NCI-H1105 (cell line): ENCODE data around the gene EGFLAM.
A peak's percentile ranks its signal among the peaks of the same experiment; 100 is the strongest.

ENCODE experiments used
- DNase-seq: peaks from one replicate; lab custom pipeline; 2025; lab: John Stamatoyannopoulos, UW

The EGFLAM gene

DNA sequence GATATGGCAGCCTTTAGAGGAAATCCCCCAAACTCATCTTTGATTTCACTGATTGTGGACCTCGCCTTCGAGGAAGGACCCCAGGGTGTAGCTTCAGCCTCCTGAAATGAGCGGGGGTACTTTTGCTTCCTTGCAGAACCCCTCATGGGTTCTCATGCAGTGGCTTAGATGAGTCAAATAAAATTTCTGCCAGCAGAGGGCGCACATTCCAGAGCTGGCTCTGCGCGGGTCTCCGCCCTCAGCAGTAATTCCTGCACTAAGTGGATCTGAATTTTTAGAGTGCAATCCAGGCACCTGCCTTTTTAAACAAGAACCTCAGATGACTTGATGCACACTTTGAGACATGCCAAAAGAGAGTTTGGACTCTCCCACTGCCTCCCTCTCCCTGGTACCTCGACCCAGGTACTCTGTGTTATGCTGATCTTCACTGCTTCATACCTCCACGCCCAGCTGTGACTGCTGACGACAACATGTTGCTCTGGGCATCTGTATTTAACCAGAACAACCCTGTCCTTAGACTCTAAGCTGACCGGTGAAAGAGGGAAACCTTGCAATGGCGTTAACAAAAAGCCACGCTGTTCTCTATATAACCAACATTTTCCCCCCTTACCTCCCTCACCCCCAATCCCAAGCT, 7.3 kb downstream of the EGFLAM start:
- peak; percentile 33 for DNase-seq

DNA sequence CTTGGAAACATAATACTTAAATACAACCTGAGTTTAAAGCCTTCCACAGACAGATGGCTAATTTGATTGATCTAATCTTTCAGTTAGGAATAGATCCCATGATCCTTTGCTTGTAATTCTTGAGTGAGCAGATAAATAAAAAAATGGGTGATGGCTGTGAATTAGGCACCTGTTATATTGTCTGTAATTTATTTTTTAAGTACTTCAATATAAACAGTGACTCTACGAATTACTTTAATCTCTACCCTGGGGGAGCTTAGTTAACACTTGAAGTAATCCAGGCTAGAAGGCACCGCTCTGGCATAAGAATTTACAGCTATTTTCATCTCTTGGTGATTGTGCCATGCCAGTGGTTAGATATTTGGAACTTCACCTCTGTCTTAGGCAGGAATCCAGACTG, 9.0 kb downstream of the EGFLAM start:
- DNase-seq, result no peak

DNA sequence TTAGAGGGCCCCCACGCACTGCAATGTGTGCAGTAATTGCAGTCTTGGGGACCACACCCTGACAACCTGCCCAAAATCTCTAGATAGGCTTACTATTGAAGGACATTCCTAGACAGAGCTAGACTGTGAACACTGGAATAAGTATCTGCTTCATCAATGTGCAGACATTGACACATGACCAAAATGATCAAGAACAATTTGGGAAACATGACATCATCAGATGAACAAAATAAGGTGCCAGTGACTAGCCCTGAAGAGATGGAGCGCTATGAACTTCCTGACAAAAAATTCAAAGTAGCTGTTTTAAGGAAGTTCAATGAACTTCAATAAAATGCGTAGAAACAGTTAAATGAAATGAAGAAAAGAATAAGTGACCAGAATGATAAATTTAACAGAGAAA, 15.3 kb downstream of the EGFLAM start:
- DNase-seq, result no peak

DNA sequence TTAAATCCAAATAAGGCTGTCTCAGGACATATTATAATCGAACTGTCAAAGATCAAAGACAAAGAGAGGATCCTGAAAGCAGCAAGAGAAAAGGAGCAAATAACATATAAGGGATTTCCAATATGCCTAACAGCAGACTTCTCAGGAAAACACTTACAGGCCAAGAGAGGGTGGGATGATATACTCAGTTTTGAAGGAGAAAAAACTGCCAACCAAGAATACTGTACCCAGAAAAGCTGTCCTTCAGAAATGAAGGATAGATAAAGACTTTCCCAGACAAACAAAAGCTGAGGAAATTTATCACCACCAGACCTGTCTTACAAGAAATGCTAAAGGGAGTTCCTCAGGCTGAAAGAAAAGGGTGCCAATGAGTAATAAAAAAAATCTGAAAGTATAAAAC, 16.0 kb downstream of the EGFLAM start:
- DNase-seq, result no peak

DNA sequence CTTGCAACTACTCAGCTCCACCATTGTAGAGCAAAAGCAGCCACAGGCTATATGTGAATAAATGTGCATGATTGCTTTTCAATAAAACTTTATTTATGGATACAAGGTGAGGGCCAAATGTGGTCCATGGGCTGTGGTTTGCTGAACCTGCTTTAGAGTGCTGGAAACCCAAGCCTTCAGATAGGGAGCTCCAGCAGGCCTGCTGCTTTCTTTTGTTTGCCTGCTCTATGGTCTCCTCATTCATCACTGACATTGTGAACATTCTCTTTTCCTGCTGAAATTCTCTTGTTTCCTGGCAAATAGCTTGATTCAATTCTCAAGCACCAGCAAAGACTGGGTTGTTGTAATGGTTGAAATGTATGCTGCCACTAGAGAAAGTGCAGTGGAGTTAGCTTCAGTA, 26.0 kb downstream of the EGFLAM start:
- DNase-seq, result no peak

DNA sequence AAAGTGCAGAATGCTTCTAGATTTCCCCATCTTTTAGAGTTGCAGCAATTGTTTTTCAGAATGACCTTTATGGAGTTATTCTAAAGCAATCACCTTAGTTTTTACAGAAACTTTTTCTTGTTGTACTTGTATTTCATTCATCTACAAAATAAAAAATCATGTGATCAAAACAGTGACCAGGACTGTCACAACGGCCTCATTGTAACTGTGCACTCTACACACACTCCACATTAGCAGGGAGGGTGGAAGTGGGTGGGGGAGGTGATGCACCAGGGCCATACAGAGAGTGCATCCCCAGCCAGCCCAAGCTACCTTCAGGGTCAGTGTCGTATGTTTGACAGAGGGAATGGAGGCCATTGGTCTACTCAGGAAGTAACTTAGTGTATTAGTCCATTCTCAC, 26.9 kb downstream of the EGFLAM start:
- DNase-seq, result no peak

DNA sequence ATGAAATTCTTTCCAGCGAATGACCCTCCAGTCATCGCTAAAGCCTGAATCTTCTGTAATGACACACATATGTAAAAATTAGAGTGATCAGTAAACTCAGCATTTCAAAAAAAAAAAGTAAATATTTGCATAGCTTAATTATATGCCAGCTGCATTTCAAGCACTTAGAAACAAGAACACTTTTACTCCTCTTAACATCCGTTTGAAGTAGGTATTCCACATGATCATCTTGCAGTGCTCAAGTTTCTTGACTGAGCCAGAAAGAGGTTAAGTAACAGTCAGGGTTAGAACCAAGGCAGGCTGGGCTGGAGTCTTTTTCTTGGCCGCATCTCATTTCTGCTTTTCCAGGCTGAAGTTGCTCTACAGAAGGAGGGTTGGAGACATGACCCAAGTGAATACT, 27.6 kb downstream of the EGFLAM start:
- DNase-seq, result no peak

DNA sequence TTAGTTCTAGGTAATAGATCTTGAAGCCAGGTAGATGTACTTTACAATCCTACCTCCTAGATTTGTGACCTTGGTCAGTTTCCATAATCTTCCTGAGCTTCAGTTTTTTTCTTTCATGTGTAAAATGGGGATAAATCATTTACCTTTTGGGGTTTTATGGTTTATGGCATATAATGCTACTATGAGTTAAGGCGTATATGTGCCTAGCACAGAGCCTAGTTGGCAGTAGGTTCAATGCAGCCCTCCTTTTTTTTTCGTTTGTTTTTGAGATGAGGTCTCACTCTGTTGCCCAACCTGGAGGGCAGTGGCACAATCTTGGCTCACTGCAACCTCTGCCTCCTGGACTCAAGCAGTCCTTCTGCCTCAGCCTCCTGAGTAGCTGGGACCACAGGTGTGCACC, 28.8 kb downstream of the EGFLAM start:
- DNase-seq, result no peak

DNA sequence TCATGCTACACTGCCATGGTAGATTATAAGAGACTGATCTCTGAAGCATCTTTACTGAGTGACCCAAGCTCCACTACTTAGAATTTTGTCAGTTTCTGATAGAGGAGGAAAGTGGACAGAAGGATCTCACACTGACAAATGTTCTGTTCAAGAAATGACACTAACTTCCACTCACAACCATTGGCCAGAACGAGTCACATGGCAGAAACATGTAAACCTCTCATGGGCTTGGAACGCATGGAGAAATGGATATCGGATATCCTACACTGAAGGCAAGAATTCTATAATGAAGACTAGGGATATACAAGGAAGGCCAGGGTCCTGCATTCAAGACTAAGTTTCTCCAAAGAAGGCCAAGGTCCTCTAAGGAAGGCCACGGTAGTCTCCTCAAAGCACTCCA, 31.1 kb downstream of the EGFLAM start:
- no peak for DNase-seq

DNA sequence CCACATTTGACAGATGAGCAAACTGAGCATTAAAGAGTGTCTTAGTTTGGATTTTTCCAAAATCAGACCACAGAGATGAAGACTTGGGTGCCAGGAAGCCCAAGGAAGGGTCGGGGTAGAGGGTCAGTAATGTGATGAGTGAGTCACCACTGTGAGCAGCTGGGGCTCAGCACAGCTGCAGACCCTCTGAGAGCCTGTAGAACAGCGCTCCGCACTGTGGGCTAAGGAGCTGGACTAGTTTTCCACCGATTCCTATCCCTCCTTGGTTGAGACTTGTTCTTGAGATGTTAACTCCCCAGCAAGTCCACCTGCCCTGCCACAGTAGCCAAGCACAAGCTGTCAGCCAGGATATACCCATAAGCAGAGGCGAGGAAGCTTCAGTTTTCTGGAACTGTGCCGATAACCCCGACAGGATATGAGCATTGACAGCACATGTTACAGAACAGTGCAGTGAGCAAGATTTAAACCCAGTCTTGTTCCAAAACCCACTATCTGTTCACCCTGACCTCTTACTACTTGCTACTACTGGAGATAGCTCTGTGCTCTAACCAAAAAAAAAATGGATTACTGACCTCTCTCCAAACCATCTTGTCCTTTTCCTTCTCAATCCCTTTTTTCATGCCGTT, 31.8 kb downstream of the EGFLAM start:
- DNase-seq, result no peak

DNA sequence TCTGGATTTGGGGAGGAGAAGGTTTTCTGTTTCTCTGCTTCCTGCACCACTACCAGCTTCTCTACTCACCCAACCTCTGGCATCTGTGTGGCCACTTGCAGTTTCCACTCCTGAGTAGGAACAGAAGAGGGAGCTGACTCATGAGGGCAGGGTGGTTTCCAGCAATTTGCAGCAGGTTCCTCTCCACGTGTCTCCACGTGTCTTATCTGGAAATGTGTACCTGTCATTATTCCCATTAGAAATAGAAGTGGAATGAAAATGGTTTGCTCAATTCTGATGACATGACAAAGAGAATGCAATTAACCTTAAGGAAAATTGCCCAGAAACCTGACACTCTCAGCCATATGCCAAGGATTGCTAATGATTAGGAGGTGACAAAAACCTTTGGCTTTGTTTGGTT, 33.0 kb downstream of the EGFLAM start:
- DNase-seq, result no peak

DNA sequence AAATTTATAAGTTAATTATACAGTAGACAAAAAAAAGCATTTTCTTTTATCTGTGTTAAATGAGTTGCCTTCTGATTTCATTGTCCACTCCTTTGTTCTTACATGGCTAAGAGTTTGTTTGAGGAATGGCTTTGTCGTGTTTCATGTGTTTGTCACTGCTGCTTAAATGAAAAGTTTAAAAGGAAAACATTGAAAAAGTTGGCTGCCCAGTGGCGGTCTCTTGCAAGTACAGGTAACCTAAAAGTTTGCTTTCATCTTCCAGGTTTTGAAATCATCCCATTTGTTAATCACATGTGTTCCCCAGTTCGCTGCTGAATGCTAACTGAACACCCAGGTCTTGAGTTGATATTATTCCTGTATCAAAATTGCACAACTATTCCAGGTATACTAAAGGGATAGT, 33.9 kb downstream of the EGFLAM start:
- no peak for DNase-seq

DNA sequence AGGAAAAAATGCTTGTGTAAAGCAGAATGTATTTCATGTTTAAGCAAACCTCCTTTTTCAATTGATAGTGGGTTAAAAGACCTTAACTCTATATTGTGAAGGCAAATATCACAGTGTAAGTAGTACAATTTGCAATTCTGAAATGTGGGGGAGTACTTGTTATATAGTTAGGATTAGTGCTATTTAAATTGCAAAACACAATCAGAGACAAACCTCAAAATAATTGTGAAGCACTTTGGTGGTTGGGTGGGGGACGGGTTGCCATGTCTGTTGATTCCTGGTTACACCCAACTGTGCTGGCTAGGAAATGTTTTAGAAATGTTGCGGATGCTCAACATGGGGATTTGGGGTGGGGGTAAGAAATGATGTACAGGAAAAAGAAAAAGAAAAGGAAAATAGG, 37.4 kb downstream of the EGFLAM start:
- DNase-seq, result no peak

DNA sequence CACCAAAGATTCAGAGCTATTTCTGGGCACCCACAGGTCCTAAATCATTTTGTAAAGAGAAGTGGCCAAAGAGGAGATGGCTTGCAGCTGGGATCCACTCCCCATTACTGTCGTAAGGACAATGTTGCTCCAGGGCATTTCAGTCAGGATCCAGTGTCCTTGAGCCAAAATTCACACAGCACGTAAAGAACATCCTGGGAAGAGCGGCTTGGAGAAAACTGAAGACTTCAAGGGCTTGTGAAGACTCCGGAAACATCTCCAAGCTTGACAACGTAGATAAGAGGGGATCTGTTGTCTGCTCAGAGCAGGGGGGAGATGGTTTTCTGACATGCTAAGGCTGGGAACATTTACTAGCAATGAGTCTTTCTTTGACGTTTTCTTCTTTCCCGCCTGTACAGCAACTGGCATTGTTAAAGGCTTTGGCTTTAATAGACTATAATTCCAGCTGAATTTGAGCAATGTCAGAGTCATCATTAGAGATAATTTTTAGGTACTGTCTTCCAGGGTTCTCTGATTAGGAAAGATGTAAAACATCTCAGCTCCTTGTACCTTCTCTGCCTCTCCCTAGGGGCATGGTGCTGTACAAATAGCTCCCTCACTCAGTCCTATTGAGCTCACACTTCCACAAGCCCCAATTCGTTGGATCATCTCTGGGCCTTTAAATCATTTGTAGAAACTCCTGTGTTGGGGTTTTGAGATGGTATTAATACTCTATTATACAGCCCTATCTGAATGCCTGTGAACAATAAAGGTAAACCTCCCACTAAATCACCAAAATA, 39.7 kb downstream of the EGFLAM start:
- DNase-seq, result no peak

DNA sequence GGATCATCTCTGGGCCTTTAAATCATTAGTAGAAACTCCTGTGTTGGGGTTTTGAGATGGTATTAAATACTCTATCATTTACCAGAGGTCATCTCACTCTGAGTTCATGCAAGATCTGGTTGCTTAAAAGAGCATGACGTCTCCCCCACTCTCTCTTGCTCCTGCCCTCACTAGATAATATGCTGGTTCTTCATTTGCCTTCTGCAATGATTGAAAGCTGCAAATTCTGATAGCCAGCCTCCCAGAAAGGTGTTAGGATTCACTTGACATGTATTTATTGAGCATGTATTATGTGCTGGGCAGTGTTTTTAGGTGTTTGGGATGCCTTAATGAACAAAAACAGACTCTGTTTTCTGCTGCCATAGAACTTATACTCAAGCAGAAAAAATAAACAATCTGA, 41.2 kb downstream of the EGFLAM start:
- DNase-seq, result no peak

DNA sequence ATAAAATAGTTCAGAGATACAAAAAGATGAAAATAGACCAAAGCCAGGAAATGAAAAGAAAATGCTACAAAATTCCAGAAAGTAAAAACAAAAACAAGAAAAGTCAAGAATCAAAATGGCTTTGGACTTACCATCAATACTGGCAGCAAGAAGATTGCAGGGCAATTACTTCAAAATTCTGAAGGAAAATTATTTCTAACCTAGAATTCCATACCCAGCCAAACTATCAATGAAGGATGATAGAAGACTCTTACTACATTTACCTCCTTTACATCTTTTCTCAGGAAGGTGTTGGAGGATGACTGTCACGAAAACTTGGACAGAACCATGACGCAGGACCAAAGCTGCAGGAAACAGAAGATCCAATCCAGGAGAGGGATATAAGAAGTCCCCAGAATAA, 46.8 kb downstream of the EGFLAM start:
- no peak for DNase-seq

DNA sequence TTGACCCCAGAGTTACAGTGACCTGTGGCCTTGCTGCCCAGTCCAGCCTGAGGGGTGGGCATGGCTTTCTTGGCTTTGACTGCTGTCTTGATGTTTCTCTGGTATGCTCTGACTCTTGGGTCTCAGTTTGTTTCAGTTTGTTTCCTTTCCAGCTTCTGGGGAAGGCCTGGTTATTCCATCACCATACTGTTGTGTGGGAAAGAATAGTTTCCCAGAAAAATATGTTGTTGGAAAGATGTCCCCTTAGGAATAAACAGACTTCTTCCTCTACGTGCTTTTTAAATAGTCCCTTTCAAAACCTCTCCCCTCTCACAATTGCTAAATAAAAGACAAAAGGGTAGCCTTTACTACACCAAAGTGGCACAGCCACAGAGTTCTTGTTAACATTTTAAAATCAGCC, 49.5 kb downstream of the EGFLAM start:
- no peak for DNase-seq

DNA sequence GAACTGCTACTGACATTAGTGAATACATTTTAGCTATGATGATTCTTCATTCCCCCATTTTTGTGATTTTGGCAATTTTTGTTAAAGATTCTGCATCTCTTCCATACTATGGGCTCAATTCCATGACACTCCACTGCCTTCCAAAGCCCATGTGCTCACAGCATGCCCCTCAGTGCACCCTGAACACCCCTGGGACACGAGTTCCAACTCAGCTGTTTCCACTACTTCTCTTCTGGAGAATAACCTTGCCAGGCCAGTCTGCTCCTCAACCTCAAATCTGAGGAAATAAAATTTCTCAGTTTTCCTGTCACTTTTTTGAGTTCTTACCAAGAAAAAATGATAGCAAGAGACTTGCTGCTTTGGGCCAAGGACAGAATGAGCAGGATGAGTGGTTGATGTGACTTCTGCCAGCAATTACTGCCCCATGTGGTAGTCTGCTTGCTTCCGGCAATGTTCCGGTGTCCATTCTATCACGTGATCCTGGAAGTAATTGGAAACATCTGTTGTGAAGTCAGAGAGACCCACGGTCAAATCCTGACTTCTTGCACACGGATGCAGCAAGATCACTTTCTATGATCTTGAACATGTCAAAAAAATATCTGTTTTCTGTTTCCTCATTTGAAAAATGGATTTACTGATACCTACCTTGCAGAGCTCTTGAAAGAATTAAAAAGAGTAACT, 58.3 kb downstream of the EGFLAM start:
- DNase-seq, result no peak

DNA sequence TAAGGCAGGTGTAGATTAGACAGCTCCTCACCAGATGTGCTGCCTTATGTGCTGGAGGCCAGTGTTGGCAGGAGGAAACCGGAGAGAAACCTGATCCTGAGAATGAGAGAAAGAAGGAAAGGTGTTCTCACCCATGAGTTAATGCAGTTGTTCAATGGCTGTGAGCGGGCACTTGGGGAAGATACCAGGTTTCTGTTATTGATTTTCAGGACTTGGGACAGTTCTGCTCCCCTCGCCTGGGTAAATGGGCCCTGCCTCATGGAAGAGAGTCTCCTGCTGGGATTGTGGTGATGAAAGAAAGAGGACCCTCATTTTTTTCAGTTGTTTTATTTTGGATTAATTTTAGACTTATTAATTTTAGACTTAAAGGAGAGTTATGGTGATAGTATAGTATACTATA, 59.5 kb downstream of the EGFLAM start:
- no peak for DNase-seq

DNA sequence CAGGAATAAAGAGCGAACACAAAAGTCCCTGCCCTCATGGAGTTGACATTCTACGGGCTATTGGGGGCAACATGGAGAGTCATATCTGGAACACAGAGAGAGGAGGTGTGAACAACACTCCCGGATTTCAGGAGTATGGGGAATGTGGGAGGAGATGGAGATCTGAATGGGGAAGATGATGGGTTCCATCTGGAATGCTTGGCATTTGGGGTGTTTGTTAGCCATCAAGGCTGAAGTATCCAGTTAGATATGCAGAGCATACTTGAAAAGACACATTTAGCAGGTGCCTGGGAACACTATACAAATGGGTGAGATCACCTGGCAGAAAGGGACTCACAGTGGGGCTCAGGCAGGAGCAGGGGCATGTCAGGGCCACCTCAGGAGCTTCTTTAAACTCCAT, 61.1 kb downstream of the EGFLAM start:
- no peak for DNase-seq

DNA sequence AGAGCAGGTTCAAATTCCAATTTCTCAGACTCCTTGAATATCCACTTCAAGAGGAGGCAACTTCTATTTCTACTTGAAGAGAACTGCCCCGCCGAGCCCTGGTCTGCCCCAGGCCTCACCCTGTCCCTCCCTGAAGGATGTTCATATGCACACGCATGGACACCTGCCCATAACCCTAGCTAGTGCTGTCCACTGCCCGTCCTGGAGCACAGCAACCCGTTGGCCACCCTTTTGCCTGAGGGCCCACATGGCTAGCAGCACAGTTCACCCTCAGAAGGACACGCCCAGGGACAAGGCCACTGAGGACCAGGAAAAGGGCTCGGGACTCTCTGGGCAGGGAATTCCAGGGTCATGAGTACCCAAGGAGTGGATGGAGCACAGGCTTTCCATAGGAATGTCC, 63.6 kb downstream of the EGFLAM start:
- no peak for DNase-seq

DNA sequence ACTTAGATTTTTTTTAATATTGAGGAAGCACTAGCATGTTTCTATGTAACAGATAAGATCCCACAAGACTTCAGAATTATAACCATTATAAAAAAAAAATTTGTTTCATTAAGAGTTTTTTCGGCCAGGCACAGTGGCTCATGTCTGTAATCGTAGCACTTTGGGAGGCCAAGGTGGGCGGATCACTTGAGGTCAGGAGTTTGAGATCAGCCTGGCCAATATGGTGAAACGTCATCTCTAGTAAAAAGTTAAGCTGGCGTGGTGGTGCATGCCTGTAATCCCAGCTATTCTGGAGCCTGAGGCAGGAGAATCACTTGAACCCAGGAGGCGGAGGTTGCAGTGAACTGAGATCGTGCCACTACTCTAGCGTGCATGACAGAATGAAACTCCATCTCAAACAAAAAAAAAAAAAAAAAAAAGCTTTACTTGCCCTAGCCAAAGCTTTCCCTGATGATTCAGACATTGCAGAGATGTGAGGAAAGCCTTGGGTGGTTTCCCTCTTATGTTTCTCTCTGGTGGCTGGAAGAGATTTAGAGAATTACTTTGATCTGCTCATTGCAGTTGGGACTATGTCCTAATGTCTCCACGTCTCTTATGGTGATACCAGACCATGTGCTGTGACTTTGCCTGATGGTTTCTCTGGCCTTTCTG, 65.4 kb downstream of the EGFLAM start:
- no peak for DNase-seq
